H1 (cell line): ENCODE data around the gene PARP14. TPM values are rescaled to one million over a fixed set of nuclear protein-coding genes. Genes with fewer than 3 reads are reported as not detected.

Experiments used
- CHD7 ChIP-seq: fragments of 300-600 bp; sonication (generic); IDR thresholded peaks from 2 replicates; pipeline ENCODE4 v1.7.1; 2012; ENCODE audit warnings: low read length, moderate library complexity, mild to moderate bottlenecking, inconsistent platforms; ENCODE audit not compliant: insufficient replicate concordance
- SIX5 ChIP-seq: IDR thresholded peaks from 2 replicates; pipeline ENCODE4 v1.6.1; 2011; ENCODE audit warnings: mild to moderate bottlenecking, low read depth, low read length
- polyA plus RNA-seq, 7 experiments: library from polyadenylated mRNA; depleted of rRNA in 3 of 7; stranded (reverse) in 5 of 7; unstranded in 2 of 7; fragments of >200 nt in 5 of 7; fragments of 200-250 nt in 2 of 7; gene quantifications; 1 replicate in 5 of 7; 2 replicates in 1 of 7; 4 replicates in 1 of 7; pipeline versions ENCODE4 v1.2.1 to v1.2.3, GENCODE V29; 2011 to 2013; ENCODE audit warnings: missing spikeins in 2 of 7, mixed read lengths in 2 of 7
- total RNA-seq: library from RNA; stranded (reverse); fragmentation: NEBNext Ultra II Directional; extraction: Animal tissue kit (Norgen Biotek cat#: 25700); gene quantifications from 2 replicates; pipeline ENCODE4 v1.2.1, GENCODE V29; 2021

Gene PARP14
- total and polyA plus RNA-seq, 2 of the 8 experiments (the other 6 are each of a cell fraction or from before 2014, with no cell fraction given): 12.6 to 17.6 TPM

- no peak for TF ChIP-seq CHD7
- no peak for TF ChIP-seq SIX5
- TF ChIP-seq, all 59 proteins: peak for 0
These were observed 96.2 kb downstream of the PARP14 start (continued) for GRCh38 chr3:122776675-122777468.
